ENCODE results near the gene ANKRD44. TPM values are rescaled to one million over a fixed set of nuclear protein-coding genes. Genes with fewer than 3 reads are reported as not detected.

The ANKRD44 gene
- total RNA-seq, 1 donor from 2014 or later: 21.4 TPM

- Mint-ChIP-seq H3K36me3 (ENCODE audit: low read depth) (no peaks in the 10 kb centered on the region), H3K27me3 (ENCODE audit: low read depth) (no peaks in the 10 kb centered on the region), H3K9me3 (ENCODE audit: low read depth) (no peaks in the 10 kb centered on the region), H3K4me3 (ENCODE audit: unreplicated experiment) (no peak overlapping the region), H3K4me1 (ENCODE audit: low read depth) (peaks cover 63% of the 10 kb centered on the region), H3K27ac (ENCODE audit: unreplicated experiment) (peak overlapping the region; percentile 58)
- DNase-seq (ENCODE audit: low spot score): no peak
- TF ChIP-seq CTCF (IDR thresholded peaks at IDR 0.05): no peak
Observed at GRCh38 chr2:197248623-197249022, 62.0 kb downstream of the ANKRD44 start.

GRCh38 chr2:197248001-197248401 lies 62.6 kb downstream of the ANKRD44 start:
- no peak for DNase-seq (ENCODE audit: low spot score)
- TF ChIP-seq CTCF (IDR thresholded peaks at IDR 0.05): no peak
- no peak overlapping the region for H3K4me3 Mint-ChIP-seq (ENCODE audit: unreplicated experiment)
- peaks cover 64% of the 10 kb centered on the region for H3K4me1 Mint-ChIP-seq (ENCODE audit: low read depth)
- H3K27me3 Mint-ChIP-seq (ENCODE audit: low read depth): no peaks in the 10 kb centered on the region
- H3K27ac Mint-ChIP-seq (ENCODE audit: unreplicated experiment): no peak overlapping the region
- H3K9me3 Mint-ChIP-seq (ENCODE audit: low read depth): no peaks in the 10 kb centered on the region
- H3K36me3 Mint-ChIP-seq (ENCODE audit: low read depth): no peaks in the 10 kb centered on the region

- DNase-seq (ENCODE audit: low spot score): no peak
- Mint-ChIP-seq H3K9me3 (ENCODE audit: low read depth) (no peaks in the 10 kb centered on the region), H3K36me3 (ENCODE audit: low read depth) (no peaks in the 10 kb centered on the region), H3K27ac (ENCODE audit: unreplicated experiment) (no peak overlapping the region), H3K4me1 (ENCODE audit: low read depth) (peaks cover 61% of the 10 kb centered on the region), H3K27me3 (ENCODE audit: low read depth) (no peaks in the 10 kb centered on the region), H3K4me3 (ENCODE audit: unreplicated experiment) (no peak overlapping the region)
- no peak for TF ChIP-seq CTCF (IDR thresholded peaks at IDR 0.05)
Observed at GRCh38 chr2:197247083-197247482, 63.5 kb downstream of the ANKRD44 start.

- no peak for TF ChIP-seq CTCF (IDR thresholded peaks at IDR 0.05)
- H3K4me3 Mint-ChIP-seq (ENCODE audit: unreplicated experiment): no peak overlapping the region
- H3K36me3 Mint-ChIP-seq (ENCODE audit: low read depth): no peaks in the 10 kb centered on the region
- no peaks in the 10 kb centered on the region for H3K9me3 Mint-ChIP-seq (ENCODE audit: low read depth)
- H3K27me3 Mint-ChIP-seq (ENCODE audit: low read depth): no peaks in the 10 kb centered on the region
- H3K4me1 Mint-ChIP-seq (ENCODE audit: low read depth): peaks cover 57% of the 10 kb centered on the region
- no peak overlapping the region for H3K27ac Mint-ChIP-seq (ENCODE audit: unreplicated experiment)
- no peak for DNase-seq (ENCODE audit: low spot score)
Observed at GRCh38 chr2:197245829-197246804, 64.5 kb downstream of the ANKRD44 start.

GRCh38 chr2:197244349-197244748 lies 66.2 kb downstream of the ANKRD44 start:
- H3K4me3 Mint-ChIP-seq (ENCODE audit: unreplicated experiment): no peak overlapping the region
- H3K27ac Mint-ChIP-seq (ENCODE audit: unreplicated experiment): no peak overlapping the region
- no peak for DNase-seq (ENCODE audit: low spot score)
- no peaks in the 10 kb centered on the region for H3K36me3 Mint-ChIP-seq (ENCODE audit: low read depth)
- H3K9me3 Mint-ChIP-seq (ENCODE audit: low read depth): no peaks in the 10 kb centered on the region
- no peaks in the 10 kb centered on the region for H3K27me3 Mint-ChIP-seq (ENCODE audit: low read depth)
- TF ChIP-seq CTCF (IDR thresholded peaks at IDR 0.05): no peak
- peaks cover 51% of the 10 kb centered on the region for H3K4me1 Mint-ChIP-seq (ENCODE audit: low read depth)

Data from chondrocyte (in vitro differentiated cells).